ENCODE results near the gene TMEM43.
"Not testable (repeated sequence)": the region's sequence is repeated elsewhere in the genome, so short reads cannot be mapped to it uniquely, and the experiment has no call there.

TMEM43 gene

GRCh38 chr3:14124615-14125192, at the start of gene TMEM43, which contains the start of gene CHCHD4:
TSS of gene TMEM43 (plus strand) at chr3:14125052. CDS start at chr3:14125194, 142 bp downstream.
TSS of gene CHCHD4 (minus strand) at chr3:14124870. CDS start at chr3:14124676, 194 bp downstream.
- DNase-seq (ENCODE audit: extremely low read depth in 1 of 2, low read depth in 1 of 2): peak; percentile 98

GRCh38 chr3:14075233-14075632, 49.6 kb upstream of the TMEM43 start:
- not testable (repeated sequence) for DNase-seq (ENCODE audit: extremely low read depth in 1 of 2, low read depth in 1 of 2)

- DNase-seq (ENCODE audit: extremely low read depth in 1 of 2, low read depth in 1 of 2): no peak
These were observed 47.5 kb upstream of the TMEM43 start for GRCh38 chr3:14077310-14077709.

- no peak for DNase-seq (ENCODE audit: extremely low read depth in 1 of 2, low read depth in 1 of 2)
These were observed 42.7 kb upstream of the TMEM43 start for GRCh38 chr3:14082108-14082657.

GRCh38 chr3:14087461-14087860, 37.4 kb upstream of the TMEM43 start:
- DNase-seq (ENCODE audit: extremely low read depth in 1 of 2, low read depth in 1 of 2): not testable (repeated sequence)

GRCh38 chr3:14091959-14092358, 32.9 kb upstream of the TMEM43 start:
- DNase-seq (ENCODE audit: extremely low read depth in 1 of 2, low read depth in 1 of 2): not testable (repeated sequence)

GRCh38 chr3:14092464-14092863, 32.4 kb upstream of the TMEM43 start:
- DNase-seq (ENCODE audit: extremely low read depth in 1 of 2, low read depth in 1 of 2): no peak

- no peak for DNase-seq (ENCODE audit: extremely low read depth in 1 of 2, low read depth in 1 of 2)
These were observed 31.0 kb upstream of the TMEM43 start for GRCh38 chr3:14093831-14094230.

GRCh38 chr3:14096742-14097141, 28.1 kb upstream of the TMEM43 start:
- no peak for DNase-seq (ENCODE audit: extremely low read depth in 1 of 2, low read depth in 1 of 2)

- no peak for DNase-seq (ENCODE audit: extremely low read depth in 1 of 2, low read depth in 1 of 2)
These were observed 27.0 kb upstream of the TMEM43 start for GRCh38 chr3:14097616-14098391.

- not testable (repeated sequence) for DNase-seq (ENCODE audit: extremely low read depth in 1 of 2, low read depth in 1 of 2)
These were observed 15.0 kb upstream of the TMEM43 start for GRCh38 chr3:14109821-14110220.

GRCh38 chr3:14110699-14111098, 14.2 kb upstream of the TMEM43 start:
- DNase-seq (ENCODE audit: extremely low read depth in 1 of 2, low read depth in 1 of 2): no peak

GRCh38 chr3:14113965-14114635, 10.8 kb upstream of the TMEM43 start:
- no peak for DNase-seq (ENCODE audit: extremely low read depth in 1 of 2, low read depth in 1 of 2)

GRCh38 chr3:14117468-14118399, 7.1 kb upstream of the TMEM43 start:
- no peak for DNase-seq (ENCODE audit: extremely low read depth in 1 of 2, low read depth in 1 of 2)

GRCh38 chr3:14118400-14119381, 6.2 kb upstream of the TMEM43 start:
- DNase-seq (ENCODE audit: extremely low read depth in 1 of 2, low read depth in 1 of 2): no peak

GRCh38 chr3:14119651-14120050, 5.2 kb upstream of the TMEM43 start:
- no peak for DNase-seq (ENCODE audit: extremely low read depth in 1 of 2, low read depth in 1 of 2)

- DNase-seq (ENCODE audit: extremely low read depth in 1 of 2, low read depth in 1 of 2): no peak
These were observed 4.5 kb upstream of the TMEM43 start for GRCh38 chr3:14120111-14120920.

GRCh38 chr3:14120921-14121448, 3.9 kb upstream of the TMEM43 start:
- DNase-seq (ENCODE audit: extremely low read depth in 1 of 2, low read depth in 1 of 2): not testable (repeated sequence)
